Activated CD8-positive, alpha-beta memory T cell treated with anti-CD3 and anti-CD28 coated beads, Interleukin-2, amount 50 U/mL, for 24 hours (primary cell): ENCODE results near the gene RAB11FIP5.
"Not testable (repeated sequence)": the region's sequence is repeated elsewhere in the genome, so short reads cannot be mapped to it uniquely, and the experiment has no call there.

Experiments
- DNase-seq: peaks from one replicate; pipeline ENCODE4 v3.0.0-alpha.2; 2020; ENCODE audit errors: extremely low read depth

Gene RAB11FIP5

GRCh38 chr2:73111073-73112025 lies 1.4 kb downstream of the RAB11FIP5 start:
- no peak for DNase-seq

DNA sequence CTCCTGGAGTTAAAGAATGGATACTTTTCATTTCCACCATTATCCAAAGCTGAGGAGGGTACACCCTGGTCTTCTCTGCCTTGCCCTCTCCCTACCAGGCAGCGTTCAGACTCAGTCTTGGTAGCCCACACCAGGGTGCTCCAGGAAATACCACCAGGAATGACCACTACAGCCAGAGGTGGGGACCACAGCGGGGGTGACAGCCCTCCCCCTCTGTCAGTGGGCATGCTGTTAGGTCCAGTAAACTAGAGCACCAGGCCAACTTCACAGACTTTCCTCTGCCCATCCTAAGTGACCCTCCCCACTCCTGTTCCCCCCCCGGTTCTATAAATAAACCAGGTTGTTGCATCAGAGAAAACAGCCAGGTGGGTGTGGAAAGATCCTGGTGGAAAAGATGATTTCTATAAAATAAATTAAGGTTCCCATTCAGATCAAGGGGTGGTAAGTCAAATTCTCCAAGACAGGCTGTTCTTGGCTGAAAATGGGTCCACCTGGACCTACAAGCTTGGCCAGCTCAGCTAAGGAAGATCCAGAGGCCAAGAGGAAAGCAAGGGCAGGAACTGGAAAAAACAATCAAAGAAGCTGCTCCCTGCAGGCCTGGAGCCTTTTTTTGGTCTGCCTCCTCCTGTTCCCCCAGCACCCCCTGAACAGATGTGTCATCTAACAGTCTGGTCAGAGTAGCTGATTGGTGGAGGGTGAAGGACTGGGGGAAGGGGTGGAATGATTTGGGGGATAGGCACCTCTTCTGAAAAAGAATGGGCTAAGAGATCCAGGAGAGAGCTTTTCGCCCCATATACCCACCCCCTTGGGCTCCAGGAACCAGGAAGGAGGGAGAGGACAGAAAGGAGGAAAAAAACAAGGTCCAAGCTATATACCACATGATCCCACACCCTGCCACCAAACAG lies 2.3 kb downstream of the RAB11FIP5 start:
- no peak for DNase-seq

DNA sequence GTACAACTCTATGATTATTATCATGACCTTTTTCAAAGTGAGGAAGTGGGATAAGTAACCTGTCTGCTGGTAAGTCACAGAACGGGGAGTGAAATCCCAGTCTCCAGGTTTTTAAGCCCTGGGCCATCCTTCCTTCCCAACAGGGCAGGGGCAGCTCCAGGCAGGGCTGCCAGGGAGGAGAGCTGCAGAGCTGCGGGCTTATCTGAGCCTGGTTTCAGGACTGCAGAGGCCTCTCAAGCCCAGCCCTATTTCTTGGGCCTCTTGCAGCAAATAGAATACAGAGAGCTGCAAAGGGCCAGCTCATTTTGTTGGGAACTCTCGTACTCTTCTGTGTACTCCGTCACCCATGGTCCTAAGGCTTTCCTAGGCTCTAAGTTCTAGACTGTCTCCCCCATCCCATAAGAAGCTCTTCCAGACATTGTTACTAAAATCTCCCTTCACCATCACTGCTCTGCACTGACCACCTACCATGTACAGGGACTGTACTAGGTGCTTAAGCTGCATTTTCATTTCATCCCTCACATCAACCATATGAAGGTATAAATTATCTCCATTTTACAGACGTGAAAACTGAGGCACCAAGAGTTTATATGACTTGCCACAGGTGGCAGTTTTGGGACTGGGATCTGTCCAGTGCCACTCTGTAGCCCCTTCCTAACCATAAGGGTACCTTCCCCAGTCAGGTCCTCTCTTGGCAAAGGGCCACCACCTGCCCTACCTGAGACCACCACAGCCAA lies 3.1 kb downstream of the RAB11FIP5 start:
- no peak for DNase-seq

DNA sequence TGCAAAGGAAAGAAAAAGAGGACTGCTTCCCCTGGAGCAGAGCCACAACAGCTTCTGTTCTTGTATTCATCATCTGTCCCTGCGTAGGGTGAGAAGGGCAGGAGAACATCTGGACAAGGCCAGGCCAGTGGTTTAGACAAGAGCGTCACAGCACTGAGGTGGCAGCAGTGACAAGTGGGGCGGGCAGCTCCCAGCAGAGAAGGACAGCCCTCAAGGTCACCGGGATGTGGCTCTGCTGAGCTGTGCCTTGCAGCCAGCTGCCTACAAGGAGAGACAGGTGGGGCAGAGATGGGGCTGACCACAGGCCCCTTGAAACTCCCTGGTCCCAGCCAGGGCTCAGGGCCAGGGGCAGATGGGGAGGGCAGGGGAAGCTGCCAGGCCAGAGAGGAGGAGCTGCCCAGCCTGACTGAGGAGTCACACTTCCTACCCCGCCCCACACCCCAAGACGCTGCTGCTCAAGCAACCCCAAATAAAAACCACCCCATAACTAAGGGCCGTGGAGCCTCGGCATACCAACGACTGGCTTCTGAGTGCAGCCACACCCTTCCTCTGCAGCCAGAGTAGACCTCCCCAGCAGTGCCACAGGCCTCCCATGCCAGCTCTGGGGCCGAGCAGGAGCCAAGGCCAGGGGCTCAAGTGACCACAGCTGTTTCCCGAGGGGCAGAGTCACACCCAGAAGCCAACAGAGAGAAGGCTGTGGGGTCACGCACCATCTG lies 5.4 kb downstream of the RAB11FIP5 start:
- no peak for DNase-seq

- no peak for DNase-seq
Observed at GRCh38 chr2:73106791-73107190, 6.0 kb downstream of the RAB11FIP5 start.

DNA sequence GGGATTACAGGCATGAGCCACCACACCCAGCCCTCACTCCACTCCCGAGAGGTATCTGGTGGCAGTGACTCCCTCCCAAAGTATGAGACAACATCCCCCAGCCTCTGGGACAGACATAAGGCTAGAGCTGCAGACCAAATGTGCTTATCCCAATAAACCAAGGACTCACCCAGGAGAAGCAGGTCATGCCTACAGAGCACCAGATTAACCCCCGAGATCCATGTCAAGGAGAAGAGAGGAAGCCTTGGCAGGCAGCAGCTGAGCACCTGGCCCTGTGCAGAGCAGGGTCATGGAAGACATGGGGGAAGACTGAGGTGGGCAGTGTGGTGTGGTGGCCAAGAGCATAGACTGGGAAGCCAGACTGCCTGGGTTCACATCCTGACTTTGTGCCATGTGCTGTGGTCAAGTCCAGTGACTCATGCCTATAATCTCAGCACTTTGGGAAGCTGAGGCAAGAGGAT lies 7.2 kb downstream of the RAB11FIP5 start:
- no peak for DNase-seq

GRCh38 chr2:73104933-73105332 lies 7.8 kb downstream of the RAB11FIP5 start:
- DNase-seq: no peak

GRCh38 chr2:73103018-73103542 lies 9.7 kb downstream of the RAB11FIP5 start:
- no peak for DNase-seq

GRCh38 chr2:73101626-73102256 lies 11.0 kb downstream of the RAB11FIP5 start:
- DNase-seq: no peak

- no peak for DNase-seq
Observed at GRCh38 chr2:73100956-73101355, 11.8 kb downstream of the RAB11FIP5 start.

DNA sequence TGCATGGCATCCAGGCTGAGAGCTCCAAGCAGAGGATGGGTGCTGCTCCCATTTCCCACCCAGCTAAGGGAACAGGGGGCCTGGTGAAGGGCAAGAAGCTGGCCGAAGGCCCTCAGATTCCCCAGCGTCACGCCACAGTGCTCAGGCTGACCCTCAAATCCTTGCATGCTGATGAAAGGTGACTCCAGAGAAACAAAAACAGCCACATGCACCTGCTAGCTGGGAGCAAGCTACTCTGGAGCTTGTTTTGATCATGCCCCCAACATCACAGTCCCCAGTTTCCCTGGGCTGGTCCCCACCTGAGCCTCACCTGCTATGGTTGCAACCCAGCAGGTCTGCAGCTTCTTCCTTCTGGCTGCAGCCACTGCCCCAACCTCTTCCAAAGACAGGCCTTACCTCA lies 13.3 kb downstream of the RAB11FIP5 start:
- DNase-seq: no peak

DNA sequence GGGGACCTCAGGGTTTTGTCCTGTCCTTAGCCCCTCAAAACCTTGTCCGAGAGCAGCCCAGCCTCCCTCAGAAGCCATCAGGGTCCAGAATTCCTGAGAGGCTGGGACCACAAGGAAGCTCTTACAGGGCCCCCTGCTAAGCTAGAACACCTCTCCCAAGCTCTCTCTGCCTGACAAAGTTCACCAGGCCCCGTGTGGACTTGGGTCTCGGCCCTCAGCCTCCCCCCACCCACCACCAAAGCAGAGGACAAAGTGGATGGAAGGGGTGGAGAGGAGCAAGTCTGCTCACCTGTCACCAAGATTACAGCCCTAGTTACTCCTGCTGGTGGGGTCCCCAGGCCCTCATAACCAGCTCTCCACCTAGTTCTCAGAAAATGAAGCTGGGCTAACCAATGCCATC lies 16.8 kb downstream of the RAB11FIP5 start:
- no peak for DNase-seq

- DNase-seq: not testable (repeated sequence)
Observed at GRCh38 chr2:73093601-73094218, 19.0 kb downstream of the RAB11FIP5 start.

DNA sequence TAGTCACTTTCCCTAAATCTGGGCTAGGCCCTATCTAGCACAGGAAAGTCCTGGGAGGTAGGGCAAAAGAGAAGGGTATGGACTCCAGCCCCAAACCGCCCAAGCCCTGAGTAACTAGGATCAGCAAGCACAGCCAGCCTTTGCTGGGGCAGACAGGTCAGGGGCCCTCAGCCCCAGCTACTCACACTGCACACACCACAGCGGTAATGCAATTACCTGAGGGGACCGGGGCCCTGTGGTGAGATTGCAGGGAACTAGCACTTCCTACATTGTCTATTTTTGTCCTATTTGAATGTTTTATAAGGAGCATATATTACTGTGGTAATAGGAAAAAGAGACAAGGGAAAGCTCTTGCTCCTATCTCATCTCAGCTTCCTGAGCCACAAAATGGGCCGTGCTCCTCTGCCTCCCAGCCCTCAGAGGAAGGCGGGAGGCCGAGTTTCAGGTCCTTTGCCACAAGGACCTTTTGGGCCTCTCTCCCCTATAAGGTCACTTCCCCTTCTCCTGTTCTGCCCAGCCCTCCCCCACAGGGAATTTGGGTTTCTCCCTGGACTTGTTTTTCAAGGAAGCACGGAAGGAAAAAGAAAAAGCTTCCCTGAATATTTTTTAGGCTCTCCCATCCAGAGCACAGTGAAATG lies 20.5 kb downstream of the RAB11FIP5 start:
- DNase-seq: no peak

DNA sequence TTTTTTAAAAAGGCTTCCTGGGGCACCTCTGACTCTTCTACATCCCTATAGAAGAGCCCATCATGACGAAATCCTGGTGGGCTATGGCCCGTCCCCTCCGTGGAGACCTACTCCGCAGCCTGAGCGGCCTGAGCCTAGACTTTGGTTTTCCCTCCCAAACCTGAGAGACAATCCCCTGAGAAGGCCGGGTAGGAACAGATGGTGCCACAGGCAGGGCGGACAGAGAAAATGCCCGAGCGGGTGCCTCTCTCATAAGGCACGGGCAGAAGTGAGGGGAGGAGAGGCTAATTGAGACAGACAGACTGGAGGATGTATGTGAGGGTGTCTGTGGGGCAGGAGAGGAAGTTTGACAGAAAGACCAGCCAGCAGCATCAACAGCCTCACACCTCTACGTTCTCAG lies 21.1 kb downstream of the RAB11FIP5 start:
- no peak for DNase-seq

- no peak for DNase-seq
Observed at GRCh38 chr2:73091164-73091563, 21.6 kb downstream of the RAB11FIP5 start.

DNA sequence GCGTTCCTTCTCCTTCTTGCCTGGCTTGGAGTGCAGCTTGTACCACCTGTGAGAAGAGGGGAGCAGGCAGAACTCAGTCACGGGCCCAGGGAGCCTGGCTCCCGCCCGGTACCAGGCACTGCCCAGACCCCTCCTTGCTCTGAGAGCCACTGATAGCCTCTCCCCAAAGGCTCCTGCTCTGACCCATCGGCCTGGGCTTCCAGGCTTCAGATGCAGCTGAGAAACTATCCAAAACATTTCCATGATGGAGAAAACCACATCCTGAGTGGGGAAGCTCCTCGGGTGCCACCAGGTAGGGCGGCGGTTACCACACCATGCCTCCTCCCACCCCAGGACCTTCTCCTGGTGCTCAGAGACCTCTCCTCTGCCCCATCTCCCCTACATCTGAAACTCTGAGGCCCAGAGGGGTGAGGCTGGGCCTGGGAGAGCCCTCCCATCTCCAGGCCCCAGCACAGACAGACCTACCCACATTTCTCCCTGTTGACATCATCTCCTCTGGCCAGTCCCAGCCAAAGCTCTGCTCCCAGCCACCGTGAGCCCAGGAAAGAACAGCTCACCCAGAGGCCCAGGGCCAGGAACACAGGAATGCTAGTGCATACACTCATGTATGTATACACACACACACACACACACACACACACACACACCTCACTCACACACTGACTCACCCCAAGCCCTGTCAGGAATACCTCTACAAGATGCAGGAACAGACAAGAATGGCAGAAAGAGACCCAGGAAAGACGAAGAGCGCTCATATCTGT lies 23.3 kb downstream of the RAB11FIP5 start:
- DNase-seq: no peak

DNA sequence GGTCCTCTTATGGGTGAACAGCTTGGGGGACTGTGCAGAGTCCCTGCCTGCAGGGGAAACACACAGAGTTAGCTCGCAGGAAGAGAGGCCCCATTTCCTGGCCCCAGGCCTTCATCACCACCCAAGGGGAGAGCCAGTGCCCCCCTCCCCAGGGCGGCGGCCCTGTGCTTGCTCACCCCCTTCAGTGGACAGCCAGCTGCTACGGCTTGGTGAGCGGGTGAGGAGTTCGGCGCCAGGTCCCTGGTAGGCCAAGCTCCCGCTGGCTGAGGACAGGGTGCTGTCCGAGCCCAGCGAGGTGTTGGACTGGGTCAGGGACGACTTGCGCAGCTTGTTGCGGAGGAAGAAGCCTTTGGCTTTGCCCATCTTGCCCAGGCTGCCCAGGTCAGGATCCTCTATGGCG lies 24.0 kb downstream of the RAB11FIP5 start:
- DNase-seq: no peak

DNA sequence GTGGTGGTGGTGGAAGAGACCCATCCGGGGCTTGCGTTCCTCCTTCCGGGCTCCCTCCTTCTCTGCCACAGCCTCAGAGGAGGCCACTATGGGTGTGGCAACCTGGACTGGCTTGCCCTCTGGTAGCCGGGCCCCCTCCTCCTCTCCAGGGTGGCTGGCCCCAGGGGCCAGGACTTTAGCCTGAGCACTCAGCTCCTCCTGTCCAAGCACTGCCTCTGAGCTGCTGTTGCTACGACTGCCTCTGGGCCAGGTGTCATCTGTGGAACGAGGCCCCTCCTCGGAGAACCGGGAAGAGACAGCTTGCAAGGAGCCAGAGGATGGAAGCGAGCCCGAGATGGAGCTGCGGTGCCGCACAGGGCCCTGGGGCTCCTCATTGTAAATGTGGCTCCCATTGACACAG lies 24.5 kb downstream of the RAB11FIP5 start:
- DNase-seq: no peak
